ENCODE measurements around the gene CLRN3.

- TF ChIP-seq SIN3A (IDR thresholded peaks at IDR 0.05; ENCODE audit: borderline replicate concordance, insufficient read depth, low read length) (no peak), REST (IDR thresholded peaks at IDR 0.05; ENCODE audit: insufficient read depth in 1 of 2, low read depth in 2 of 2, low read length in 2 of 2) (no peak), TAF1 (IDR thresholded peaks at IDR 0.05; ENCODE audit: borderline replicate concordance, insufficient read depth, low read length) (no peak), POLR2AphosphoS5 (IDR thresholded peaks at IDR 0.05; ENCODE audit: low read depth, low read length) (no peak), FOXP2 (optimal IDR thresholded peaks at IDR 0.05; ENCODE audit: borderline replicate concordance, extremely low read depth, extremely low read length, insufficient read depth) (no peak)
Observed at GRCh38 chr10:127919418-127920271, 26.9 kb upstream of the CLRN3 start.

Measured in PFSK-1 (cell line).